K562 (cell line): Measurements from ENCODE around the gene TIMM17B. TPM values are rescaled to one million over a fixed set of nuclear protein-coding genes. Genes with fewer than 3 reads are reported as not detected.
A peak's percentile ranks its signal among the peaks of the same experiment; 100 is the strongest.

Experiments used
- CXXC5 ChIP-seq: fragments of 250-450 bp; sonication (Bioruptor Pico); IDR thresholded peaks from 2 replicates; pipeline ENCODE4 v1.8.0; 2022; ENCODE audit warnings: inconsistent platforms, mild to moderate bottlenecking, moderate library complexity
- DMBX1 ChIP-seq: fragments of 250-450 bp; sonication (Bioruptor Pico); IDR thresholded peaks from 2 replicates; pipeline ENCODE4 v1.8.0; 2022; ENCODE audit warnings: inconsistent platforms, mild to moderate bottlenecking, moderate library complexity, borderline replicate concordance
- FOSL1 ChIP-seq: fragments of 200-800 bp; sonication (Bioruptor generic); conservative IDR thresholded peaks from 2 replicates; pipeline ENCODE4 v1.6.1; 2016; ENCODE audit warnings: missing genetic modification characterization, missing compliant biosample characterization
- FOXA3 ChIP-seq, 2 experiments: fragments of 450-650 bp in 1 of 2; sonication (generic) in 1 of 2; formaldehyde crosslinking; IDR thresholded peaks in 1 of 2; conservative IDR thresholded peaks in 1 of 2; 2 replicates each; pipeline versions ENCODE4 v1.4.0 to v1.8.0; 2020 to 2022; ENCODE audit warnings: mild to moderate bottlenecking in 2 of 2, missing genetic modification reagents in 1 of 2
- FOXK2 ChIP-seq, 2 experiments: fragments of 450-650 bp; IDR thresholded peaks in 1 of 2; conservative IDR thresholded peaks in 1 of 2; 2 replicates each; pipeline ENCODE4 v1.6.1; 2016; ENCODE audit warnings: low read depth in 2 of 2, mild to moderate bottlenecking in 1 of 2
- HDAC1 ChIP-seq, 2 experiments: fragments of 450-650 bp; IDR thresholded peaks; 2 replicates each; pipeline ENCODE4 v1.6.1; 2016 to 2017; ENCODE audit warnings: inconsistent platforms in 1 of 2, mild to moderate bottlenecking in 1 of 2, moderate library complexity in 1 of 2
- HDAC2 ChIP-seq: fragments of 450-650 bp; IDR thresholded peaks from 2 replicates; pipeline ENCODE4 v1.6.1; 2016; ENCODE audit warnings: mild to moderate bottlenecking
- HDAC8 ChIP-seq: fragments of 450-650 bp; IDR thresholded peaks from 2 replicates; pipeline ENCODE4 v1.6.1; 2016; ENCODE audit warnings: mild to moderate bottlenecking, missing genetic modification characterization, moderate library complexity, missing compliant biosample characterization
- MEIS2 ChIP-seq: fragments of 450-650 bp; IDR thresholded peaks from 2 replicates; pipeline ENCODE4 v1.6.1; 2014; ENCODE audit warnings: mild to moderate bottlenecking; ENCODE audit not compliant: partially characterized antibody
- MYC ChIP-seq, 2 experiments: fragments of 250-450 bp in 1 of 2; sonication (Bioruptor Pico) in 1 of 2; IDR thresholded peaks; 2 replicates each; pipeline versions ENCODE4 v1.5.1 to v1.6.1; 2012 to 2021; ENCODE audit warnings: low read depth in 2 of 2, borderline replicate concordance in 1 of 2, improper control_type of control experiment in 1 of 2, low read length in 1 of 2, mild to moderate bottlenecking in 1 of 2, moderate library complexity in 1 of 2
- NBN ChIP-seq: fragments of 450-650 bp; IDR thresholded peaks from 2 replicates; pipeline ENCODE4 v1.6.1; 2016; ENCODE audit warnings: low read depth, mild to moderate bottlenecking
- NEUROD1 ChIP-seq: fragments of 150-350 bp; IDR thresholded peaks from 2 replicates; pipeline ENCODE4 v1.6.1; 2014; ENCODE audit warnings: borderline replicate concordance, low read length, low read depth; ENCODE audit not compliant: partially characterized antibody
- OTX1 ChIP-seq: fragments of 450-650 bp; formaldehyde crosslinking; IDR thresholded peaks from 2 replicates; pipeline ENCODE4 v1.4.0; 2022; ENCODE audit warnings: mild to moderate bottlenecking
- PTBP1 ChIP-seq: fragments of 200-400 bp; formaldehyde crosslinking; IDR thresholded peaks from 2 replicates; pipeline ENCODE4 v1.6.1; 2017; ENCODE audit warnings: low read depth, low read length
- SMAD4 ChIP-seq: fragments of 250-450 bp; sonication (Bioruptor Pico); conservative IDR thresholded peaks from 2 replicates; pipeline ENCODE4 v1.8.0; 2021; ENCODE audit warnings: inconsistent platforms, mild to moderate bottlenecking, moderate library complexity
- SP2 ChIP-seq: IDR thresholded peaks from 2 replicates; pipeline ENCODE4 v1.6.1; 2011; ENCODE audit warnings: mild to moderate bottlenecking, low read depth, low read length, moderate library complexity; ENCODE audit not compliant: poor library complexity, severe bottlenecking; ENCODE audit errors: extremely low read depth
- STAT5B ChIP-seq: fragments of 250-450 bp; sonication (Bioruptor Pico); IDR thresholded peaks from 2 replicates; pipeline ENCODE4 v1.8.0; 2021; ENCODE audit warnings: mild to moderate bottlenecking, inconsistent platforms
- WHSC1 ChIP-seq: IDR thresholded peaks from one replicate; pipeline ENCODE4 v1.6.1; 2012; ENCODE audit warnings: low read length, control low read depth, inconsistent platforms
- ZBED1 ChIP-seq: IDR thresholded peaks from 2 replicates; pipeline ENCODE4 v1.6.1; 2014
- ZNF133 ChIP-seq: fragments of 250-450 bp; sonication (Bioruptor Pico); IDR thresholded peaks from 2 replicates; pipeline ENCODE4 v1.4.0; 2020; ENCODE audit warnings: mild to moderate bottlenecking
- ZNF445 ChIP-seq: fragments of 250-450 bp; sonication (Bioruptor Pico); IDR thresholded peaks from 2 replicates; pipeline ENCODE4 v1.4.0; 2020; ENCODE audit warnings: low read depth, mild to moderate bottlenecking, moderate library complexity
- ZNF696 ChIP-seq: fragments of 250-450 bp; sonication (Bioruptor Pico); conservative IDR thresholded peaks from 2 replicates; pipeline ENCODE4 v1.4.0; 2020; ENCODE audit warnings: mild to moderate bottlenecking, moderate library complexity
- polyA plus RNA-seq, 8 experiments: library from polyadenylated mRNA; depleted of rRNA in 4 of 8; stranded (reverse) in 5 of 8; unstranded in 3 of 8; fragments of >200 nt; fragmentation: Nextera tagmentation in 2 of 8; fragmentation: Illumina TruSeq in 1 of 8; extraction: Ambion mirVana in 2 of 8; extraction: Trizol in 1 of 8; gene quantifications; 2 replicates each; pipeline versions ENCODE4 v1.2.1 to v1.2.3, GENCODE V29; 2011 to 2014; ENCODE audit warnings: inconsistent platforms in 1 of 8, missing spikeins in 1 of 8
- total RNA-seq, 7 experiments: library from RNA; depleted of rRNA in 6 of 7; stranded (reverse); fragments of >200 nt in 6 of 7; fragmentation: Illumina TruSeq in 2 of 7; extraction: Trizol in 2 of 7; gene quantifications; 2 replicates each; pipeline versions ENCODE4 v1.2.1 to v1.2.3, GENCODE V29; 2011 to 2021; ENCODE audit warnings: low replicate concordance in 1 of 7
- TF ChIP-seq, protein P1 (sequence below): sonication (generic); formaldehyde crosslinking; IDR thresholded peaks from 2 replicates; pipeline ENCODE4 v1.8.0; 2023; ENCODE audit warnings: mild to moderate bottlenecking, missing genetic modification reagents
- TF ChIP-seq, protein P2 (sequence below): sonication (generic); formaldehyde crosslinking; IDR thresholded peaks from 2 replicates; pipeline ENCODE4 v1.8.0; 2022; ENCODE audit warnings: mild to moderate bottlenecking, low read depth, missing genetic modification reagents

Gene TIMM17B
- total and polyA plus RNA-seq, 9 of the 15 experiments (the other 6 are each of a cell fraction or from before 2014, with no cell fraction given): 9.9 to 184 (median 115) TPM

DNA sequence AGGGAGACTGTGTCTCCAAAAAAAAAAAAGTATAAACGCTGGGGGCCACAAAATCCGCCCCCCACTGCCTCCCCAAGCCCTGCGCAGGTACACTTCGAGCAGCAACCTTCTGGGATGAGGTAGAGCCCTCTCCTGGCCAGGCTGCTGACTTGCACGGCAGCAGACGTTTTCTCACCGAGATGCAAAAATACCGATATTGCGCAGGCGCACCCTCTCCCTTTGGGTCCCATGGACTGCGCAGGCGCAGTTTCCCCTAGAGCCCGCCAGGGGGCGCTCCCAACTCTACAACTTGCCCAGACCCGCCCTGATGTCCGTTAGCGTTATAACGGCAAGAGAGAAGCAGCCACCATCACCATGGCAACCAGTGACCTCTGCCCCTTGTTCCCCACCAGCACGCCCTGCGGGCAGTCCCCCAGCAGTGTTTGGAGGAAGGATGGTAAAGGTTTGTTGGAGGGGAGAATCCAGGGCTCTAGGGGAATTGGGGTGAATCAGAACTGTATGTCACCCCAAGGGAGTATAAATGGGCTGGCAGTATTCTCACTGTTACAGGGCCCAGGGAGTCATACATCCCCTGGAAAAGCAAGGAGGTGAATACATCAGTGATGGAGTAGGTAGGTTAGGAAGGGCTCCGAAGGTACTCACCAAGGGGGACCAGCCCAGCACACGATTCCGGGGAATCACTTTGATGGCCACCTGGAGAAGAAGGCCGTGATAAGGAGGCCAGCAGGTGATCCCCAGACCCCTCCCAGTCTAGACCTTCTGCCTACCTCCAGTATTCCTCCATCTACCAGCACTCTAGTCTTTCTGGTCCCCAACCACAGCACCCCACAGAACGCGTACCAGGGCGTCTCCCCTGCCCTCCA lies 19.8 kb upstream of the TIMM17B start (continued):
- TF ChIP-seq, protein P1, sequence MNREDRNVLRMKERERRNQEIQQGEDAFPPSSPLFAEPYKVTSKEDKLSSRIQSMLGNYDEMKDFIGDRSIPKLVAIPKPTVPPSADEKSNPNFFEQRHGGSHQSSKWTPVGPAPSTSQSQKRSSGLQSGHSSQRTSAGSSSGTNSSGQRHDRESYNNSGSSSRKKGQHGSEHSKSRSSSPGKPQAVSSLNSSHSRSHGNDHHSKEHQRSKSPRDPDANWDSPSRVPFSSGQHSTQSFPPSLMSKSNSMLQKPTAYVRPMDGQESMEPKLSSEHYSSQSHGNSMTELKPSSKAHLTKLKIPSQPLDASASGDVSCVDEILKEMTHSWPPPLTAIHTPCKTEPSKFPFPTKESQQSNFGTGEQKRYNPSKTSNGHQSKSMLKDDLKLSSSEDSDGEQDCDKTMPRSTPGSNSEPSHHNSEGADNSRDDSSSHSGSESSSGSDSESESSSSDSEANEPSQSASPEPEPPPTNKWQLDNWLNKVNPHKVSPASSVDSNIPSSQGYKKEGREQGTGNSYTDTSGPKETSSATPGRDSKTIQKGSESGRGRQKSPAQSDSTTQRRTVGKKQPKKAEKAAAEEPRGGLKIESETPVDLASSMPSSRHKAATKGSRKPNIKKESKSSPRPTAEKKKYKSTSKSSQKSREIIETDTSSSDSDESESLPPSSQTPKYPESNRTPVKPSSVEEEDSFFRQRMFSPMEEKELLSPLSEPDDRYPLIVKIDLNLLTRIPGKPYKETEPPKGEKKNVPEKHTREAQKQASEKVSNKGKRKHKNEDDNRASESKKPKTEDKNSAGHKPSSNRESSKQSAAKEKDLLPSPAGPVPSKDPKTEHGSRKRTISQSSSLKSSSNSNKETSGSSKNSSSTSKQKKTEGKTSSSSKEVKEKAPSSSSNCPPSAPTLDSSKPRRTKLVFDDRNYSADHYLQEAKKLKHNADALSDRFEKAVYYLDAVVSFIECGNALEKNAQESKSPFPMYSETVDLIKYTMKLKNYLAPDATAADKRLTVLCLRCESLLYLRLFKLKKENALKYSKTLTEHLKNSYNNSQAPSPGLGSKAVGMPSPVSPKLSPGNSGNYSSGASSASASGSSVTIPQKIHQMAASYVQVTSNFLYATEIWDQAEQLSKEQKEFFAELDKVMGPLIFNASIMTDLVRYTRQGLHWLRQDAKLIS (CRISPR knock-in tag): 0 out of 2 replicates have a peak, but pooled peaks have one; percentile 30
- TF ChIP-seq PTBP1 (no peak), FOXA3 (CRISPR knock-in tag; conservative IDR thresholded peaks at IDR 0.05 in 1 of 2, IDR thresholded peaks at IDR 0.05 in 1 of 2) (no peak), HDAC1 (IDR thresholded peaks at IDR 0.05) (peak in 1 of 2 experiments; percentile 52; a peak in 2 of 4 replicates), SMAD4 (no peak), FOXK2 (conservative IDR thresholded peaks at IDR 0.05 in 1 of 2, IDR thresholded peaks at IDR 0.05 in 1 of 2; ENCODE audit: low read depth in 2 of 2) (no peak), WHSC1 (no peak), NBN (no peak), ZNF133 (CRISPR knock-in tag) (no peak), HDAC8 (tag) (no peak), ZBED1 (0 out of 2 replicates have a peak, but pooled peaks have one; percentile 32), HDAC2 (no peak), FOSL1 (tag) (0 out of 2 replicates have a peak, but pooled peaks have one; percentile 4), OTX1 (CRISPR knock-in tag) (no peak), STAT5B (CRISPR knock-in tag) (no peak), SP2 (no peak), NEUROD1 (peak; percentile 41), ZNF445 (CRISPR knock-in tag) (no peak), CXXC5 (CRISPR knock-in tag) (peak; percentile 52), MEIS2 (peak; percentile 87), MYC (IDR thresholded peaks at IDR 0.05; ENCODE audit: low read depth, low read length) (no peak), MYC (CRISPR knock-in tag; IDR thresholded peaks at IDR 0.05; ENCODE audit: borderline replicate concordance, low read depth) (no peak), ZNF696 (CRISPR knock-in tag) (no peak), DMBX1 (CRISPR knock-in tag) (no peak)
- TF ChIP-seq, protein P2, sequence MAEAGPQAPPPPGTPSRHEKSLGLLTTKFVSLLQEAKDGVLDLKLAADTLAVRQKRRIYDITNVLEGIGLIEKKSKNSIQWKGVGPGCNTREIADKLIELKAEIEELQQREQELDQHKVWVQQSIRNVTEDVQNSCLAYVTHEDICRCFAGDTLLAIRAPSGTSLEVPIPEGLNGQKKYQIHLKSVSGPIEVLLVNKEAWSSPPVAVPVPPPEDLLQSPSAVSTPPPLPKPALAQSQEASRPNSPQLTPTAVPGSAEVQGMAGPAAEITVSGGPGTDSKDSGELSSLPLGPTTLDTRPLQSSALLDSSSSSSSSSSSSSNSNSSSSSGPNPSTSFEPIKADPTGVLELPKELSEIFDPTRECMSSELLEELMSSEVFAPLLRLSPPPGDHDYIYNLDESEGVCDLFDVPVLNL: no peak
